ENCODE results near the gene MAML3.

The MAML3 gene

GRCh38 chr4:139880841-139881240, 273.1 kb downstream of the MAML3 start:
- DNase-seq, result no peak

- no peak for DNase-seq
Observed at GRCh38 chr4:139878050-139878449, 275.9 kb downstream of the MAML3 start.

- no peak for DNase-seq
Observed at GRCh38 chr4:139876337-139876941, 277.5 kb downstream of the MAML3 start.

- no peak for DNase-seq
Observed at GRCh38 chr4:139875411-139875825, 278.6 kb downstream of the MAML3 start.

- no peak for DNase-seq
Observed at GRCh38 chr4:139873111-139873860, 280.7 kb downstream of the MAML3 start.

GRCh38 chr4:139872274-139872673, 281.7 kb downstream of the MAML3 start:
- no peak for DNase-seq

GRCh38 chr4:139869810-139870209, 284.2 kb downstream of the MAML3 start:
- DNase-seq, result no peak

GRCh38 chr4:139866276-139866962, 287.6 kb downstream of the MAML3 start:
- DNase-seq, result peak in 1 of 56 donors; percentile 22

GRCh38 chr4:139865537-139865936, 288.4 kb downstream of the MAML3 start:
- DNase-seq, result no peak

- no peak for DNase-seq
Observed at GRCh38 chr4:139863531-139863930, 290.5 kb downstream of the MAML3 start.

GRCh38 chr4:139861471-139861870, 292.5 kb downstream of the MAML3 start:
- DNase-seq, result no peak

GRCh38 chr4:139860435-139861024, 293.5 kb downstream of the MAML3 start:
- DNase-seq, result no peak

GRCh38 chr4:139859876-139860275, 294.1 kb downstream of the MAML3 start:
- no peak for DNase-seq

GRCh38 chr4:139858436-139859205, 295.4 kb downstream of the MAML3 start:
- peak in 2 of 56 donors; percentile 6 to 8 for DNase-seq

GRCh38 chr4:139857977-139858376, 296.0 kb downstream of the MAML3 start:
- no peak for DNase-seq

- DNase-seq, result no peak
Observed at GRCh38 chr4:139857021-139857420, 297.0 kb downstream of the MAML3 start.

GRCh38 chr4:139854668-139855403, 299.1 kb downstream of the MAML3 start:
- DNase-seq, result no peak

- no peak for DNase-seq
Observed at GRCh38 chr4:139853309-139853708, 300.7 kb downstream of the MAML3 start.

- DNase-seq, result no peak
Observed at GRCh38 chr4:139852612-139853269, 301.2 kb downstream of the MAML3 start.

- DNase-seq, result no peak
Observed at GRCh38 chr4:139851639-139852038, 302.3 kb downstream of the MAML3 start.
